Activated T-cell treated with anti-CD3 and anti-CD28 coated beads, Interleukin-2, amount 50 U/mL, for 48 hours (primary cell): Measurements from ENCODE around the gene TPRA1.

Source experiments
- DNase-seq, 2 experiments: peaks; one replicate each; pipeline ENCODE4 v3.0.0-alpha.2; 2020

Gene TPRA1

GRCh38 chr3:127590593-127591465, at the start of gene TPRA1:
TSS of gene TPRA1 (minus strand) at chr3:127590733. CDS start at chr3:127580146, 10,587 bp downstream.
- peak; percentile 87 to 88 for DNase-seq

GRCh38 chr3:127640042-127640355, 49.5 kb upstream of the TPRA1 start:
- DNase-seq = no peak

- no peak for DNase-seq
Observed at GRCh38 chr3:127639173-127640041, 48.9 kb upstream of the TPRA1 start.

- no peak for DNase-seq
Observed at GRCh38 chr3:127637971-127638370, 47.4 kb upstream of the TPRA1 start.

GRCh38 chr3:127637546-127637945, 47.0 kb upstream of the TPRA1 start:
- DNase-seq = no peak

- DNase-seq = no peak
Observed at GRCh38 chr3:127634653-127635052, 44.1 kb upstream of the TPRA1 start.

- no peak for DNase-seq
Observed at GRCh38 chr3:127632035-127632820, 41.7 kb upstream of the TPRA1 start.

GRCh38 chr3:127630811-127631714, 40.5 kb upstream of the TPRA1 start:
- no peak for DNase-seq

GRCh38 chr3:127629467-127630403, 39.2 kb upstream of the TPRA1 start:
- peak in 1 of 2 experiments; percentile 46 for DNase-seq

- peak in 1 of 2 experiments; percentile 47 for DNase-seq
Observed at GRCh38 chr3:127628788-127629466, 38.4 kb upstream of the TPRA1 start, which contains the start of gene PODXL2. TSS of gene PODXL2 (plus strand) at chr3:127629185. CDS start at chr3:127629220, 35 bp downstream.

GRCh38 chr3:127628426-127628787, 37.9 kb upstream of the TPRA1 start:
- no peak for DNase-seq

GRCh38 chr3:127625821-127626220, 35.3 kb upstream of the TPRA1 start:
- DNase-seq = no peak

GRCh38 chr3:127624063-127624462, 33.5 kb upstream of the TPRA1 start:
- no peak for DNase-seq

- DNase-seq = no peak
Observed at GRCh38 chr3:127622772-127623576, 32.4 kb upstream of the TPRA1 start.

GRCh38 chr3:127622031-127622430, 31.5 kb upstream of the TPRA1 start:
- DNase-seq = no peak

- no peak for DNase-seq
Observed at GRCh38 chr3:127620637-127621375, 30.3 kb upstream of the TPRA1 start.

GRCh38 chr3:127618891-127619290, 28.4 kb upstream of the TPRA1 start:
- no peak for DNase-seq

GRCh38 chr3:127616836-127617605, 26.5 kb upstream of the TPRA1 start:
- DNase-seq = no peak
